Right atrium auricular region (tissue), 2 donors: Measurements from ENCODE around the gene FN3KRP. TPM values are rescaled to one million over a fixed set of nuclear protein-coding genes. Genes with fewer than 3 reads are reported as not detected.

Experiments
- DNase-seq: peaks from one replicate; pipeline ENCODE4 v3.0.0-alpha.2; 2019; ENCODE audit warnings: low spot score
- H3K27ac ChIP-seq, 2 donors: fragments of 200-600 bp; sonication (generic); 1 replicate in 1 of 2; 2 replicates in 1 of 2; pipeline ENCODE4 v1.5.1; 2016 to 2019
- H3K27me3 ChIP-seq, 2 donors: fragments of 200-600 bp; sonication (generic); one replicate each; pipeline versions ENCODE4 v1.5.1 to v1.6.0; 2017 to 2019
- H3K36me3 ChIP-seq: fragments of 200-600 bp; sonication (generic); one replicate; pipeline ENCODE4 v1.5.1; 2016
- H3K4me1 ChIP-seq, 2 donors: fragments of 200-600 bp; sonication (generic); one replicate each; pipeline versions ENCODE4 v1.5.1 to v1.6.0; 2017 to 2019
- H3K4me3 ChIP-seq, 2 donors: fragments of 200-600 bp; sonication (generic); 1 replicate in 1 of 2; 2 replicates in 1 of 2; pipeline ENCODE4 v1.5.1; 2017 to 2019; ENCODE audit warnings: mild to moderate bottlenecking in 1 of 2, moderate library complexity in 1 of 2
- H3K9me3 ChIP-seq, 2 donors: fragments of 200-600 bp; sonication (generic); one replicate each; pipeline ENCODE4 v1.5.1; 2019
- CTCF ChIP-seq, 2 donors: fragments of 200-600 bp; sonication (generic); IDR thresholded peaks; one replicate each; pipeline ENCODE4 v1.5.1; 2019; ENCODE audit warnings: antibody characterized with exemption in 2 of 2
- microRNA-seq, 2 donors: library from miRNA; unstranded; fragments of <30 nt; microRNA quantifications; one replicate each; pipeline ENCODE4, GENCODE V29; 2016 to 2017; ENCODE audit warnings: borderline number of aligned reads in 2 of 2, borderline replicate concordance in 1 of 2
- total RNA-seq, 2 donors: library from RNA; depleted of rRNA; stranded (reverse); fragments of >200 nt; gene quantifications; one replicate each; pipeline ENCODE4 v1.1.0, GENCODE V29; 2016

FN3KRP gene
- total RNA-seq, 2 donors from 2014 or later: 6.1 TPM

DNA sequence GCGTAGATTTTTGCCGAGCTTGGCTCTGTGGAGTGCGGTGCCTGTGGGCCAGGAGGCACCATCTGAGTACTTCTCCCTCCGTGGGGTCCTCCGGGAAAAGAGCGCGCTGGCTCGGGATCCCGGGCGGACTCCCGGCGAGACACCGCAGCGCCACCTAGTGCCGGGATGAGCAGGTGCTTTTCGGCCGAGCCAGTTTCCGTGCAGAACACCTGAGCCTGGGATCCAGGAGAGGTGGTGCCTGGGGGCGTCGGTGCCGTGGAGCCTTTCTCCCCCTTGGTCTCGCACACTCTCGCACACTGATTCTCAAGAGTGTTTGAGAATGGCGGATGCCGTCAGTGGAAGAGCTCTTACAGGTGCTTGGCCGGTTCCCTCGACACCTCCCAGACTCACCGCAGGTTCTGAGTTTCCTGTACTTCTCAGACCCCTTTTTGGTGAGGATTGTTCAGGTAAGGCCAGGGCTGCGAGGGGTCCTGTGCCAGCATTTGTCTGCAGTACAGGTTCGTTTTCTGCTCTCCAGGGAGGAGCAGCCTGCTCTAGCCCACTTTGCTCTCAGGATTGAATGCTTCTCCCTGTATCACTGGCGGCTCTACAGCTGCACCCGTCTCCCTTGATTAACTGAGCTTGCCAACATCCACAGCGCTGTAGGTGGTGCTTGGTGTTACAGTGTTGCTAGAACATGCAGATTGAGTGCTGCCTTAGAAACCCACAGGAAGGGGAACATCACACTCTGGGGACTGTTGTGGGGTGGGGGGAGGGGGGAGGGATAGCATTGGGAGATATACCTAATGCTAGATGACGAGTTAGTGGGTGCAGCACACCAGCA, 58.7 kb downstream of the FN3KRP start:
- Histone ChIP-seq H3K27ac (no peak overlapping the region), H3K4me3 (no peak overlapping the region)
- TF ChIP-seq CTCF (IDR thresholded peaks at IDR 0.05): peak; percentile 84 to 88

GRCh38 chr17:82776454-82776853, 59.9 kb downstream of the FN3KRP start:
- no peak for DNase-seq
- Histone ChIP-seq H3K9me3 (no peaks in the 10 kb centered on the region), H3K36me3 (peaks cover 15% of the 10 kb centered on the region), H3K4me1 (peaks cover 0 to 8% of the 10 kb centered on the region in 2 donors), H3K4me3 (no peak overlapping the region), H3K27me3 (no peaks in the 10 kb centered on the region), H3K27ac (no peak overlapping the region)
- no peak for TF ChIP-seq CTCF (IDR thresholded peaks at IDR 0.05)

More for the DNA sequence above, 58.7 kb downstream of the FN3KRP start:
- Histone ChIP-seq H3K4me1 (peaks cover 0 to 8% of the 10 kb centered on the region in 2 donors), H3K36me3 (peaks cover 15% of the 10 kb centered on the region), H3K27me3 (no peaks in the 10 kb centered on the region), H3K9me3 (no peaks in the 10 kb centered on the region)
- DNase-seq: no peak

Small RNA genes lying within 50 kb of the gene (microRNA-seq; reads per million reads assigned to microRNA genes)
- gene MIR4525: 0 to 0.71 reads per million in 2 donors

Other genes starting within 250 kb of the FN3KRP start
- 10 to 100 TPM; 27.8 to 40.3 TPM for gene FOXK2, start 197.0 kb upstream of the FN3KRP start, total RNA-seq
- gene WDR45B, start 68.3 kb upstream of the FN3KRP start, total RNA-seq: 10 to 100 TPM; 41.2 to 46.4 TPM
- 10 to 100 TPM; 10.2 to 20.8 TPM for gene RAB40B, start 18.0 kb upstream of the FN3KRP start, total RNA-seq
- gene FN3K, start 18.9 kb downstream of the FN3KRP start, total RNA-seq: 10 to 100 TPM in 1 of 2 donors, 1 to 10 TPM in 1; 5.1 to 28.3 TPM
- 10 to 100 TPM; 19.4 to 29.6 TPM for gene TBCD, start 35.4 kb downstream of the FN3KRP start, total RNA-seq
- not detected for gene ZNF750, start 123.3 kb downstream of the FN3KRP start, total RNA-seq